ENCODE data around the gene ROR1.

DNA sequence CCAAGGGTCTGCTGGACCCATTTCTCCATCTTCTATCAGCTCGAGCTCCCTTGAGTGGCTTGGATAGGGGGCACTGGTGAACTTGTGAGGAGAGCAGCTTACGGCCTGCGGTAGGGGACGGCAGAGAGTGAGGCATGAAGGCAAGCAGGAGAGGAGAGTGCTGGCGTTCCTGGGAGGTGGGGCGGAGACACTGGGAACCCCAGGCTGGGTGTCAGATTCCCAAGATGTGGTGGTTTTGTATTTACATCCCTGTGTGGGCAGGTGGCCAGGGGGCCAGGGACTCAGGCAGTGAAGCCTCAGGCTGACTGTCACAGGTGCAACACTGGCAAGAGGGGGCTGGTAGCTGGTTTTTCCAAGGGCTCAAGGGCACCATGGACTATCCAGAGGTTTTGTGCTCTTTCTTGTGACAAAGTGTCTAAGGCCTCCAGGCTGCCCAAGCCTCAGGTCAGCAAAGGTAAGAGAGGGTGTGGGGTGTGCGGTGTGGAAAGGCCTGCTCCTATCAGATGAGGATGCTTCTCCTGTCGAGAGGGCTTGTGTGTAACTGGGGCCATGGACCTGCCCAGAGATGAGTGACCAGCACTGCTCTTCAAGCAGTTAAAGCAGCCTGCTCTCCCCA lies 45.1 kb upstream of the ROR1 start:
- TF ChIP-seq, protein P1, sequence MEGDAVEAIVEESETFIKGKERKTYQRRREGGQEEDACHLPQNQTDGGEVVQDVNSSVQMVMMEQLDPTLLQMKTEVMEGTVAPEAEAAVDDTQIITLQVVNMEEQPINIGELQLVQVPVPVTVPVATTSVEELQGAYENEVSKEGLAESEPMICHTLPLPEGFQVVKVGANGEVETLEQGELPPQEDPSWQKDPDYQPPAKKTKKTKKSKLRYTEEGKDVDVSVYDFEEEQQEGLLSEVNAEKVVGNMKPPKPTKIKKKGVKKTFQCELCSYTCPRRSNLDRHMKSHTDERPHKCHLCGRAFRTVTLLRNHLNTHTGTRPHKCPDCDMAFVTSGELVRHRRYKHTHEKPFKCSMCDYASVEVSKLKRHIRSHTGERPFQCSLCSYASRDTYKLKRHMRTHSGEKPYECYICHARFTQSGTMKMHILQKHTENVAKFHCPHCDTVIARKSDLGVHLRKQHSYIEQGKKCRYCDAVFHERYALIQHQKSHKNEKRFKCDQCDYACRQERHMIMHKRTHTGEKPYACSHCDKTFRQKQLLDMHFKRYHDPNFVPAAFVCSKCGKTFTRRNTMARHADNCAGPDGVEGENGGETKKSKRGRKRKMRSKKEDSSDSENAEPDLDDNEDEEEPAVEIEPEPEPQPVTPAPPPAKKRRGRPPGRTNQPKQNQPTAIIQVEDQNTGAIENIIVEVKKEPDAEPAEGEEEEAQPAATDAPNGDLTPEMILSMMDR (IDR thresholded peaks at IDR 0.05; ENCODE audit: extremely low read depth in 1 of 2, insufficient read depth in 1 of 2, low read depth in 1 of 2, low read length in 2 of 2): no peak
- no peak for TF ChIP-seq EZH2 (IDR thresholded peaks at IDR 0.05; ENCODE audit: borderline replicate concordance, low read depth, low read length, severe bottlenecking)
- TF ChIP-seq POLR2A (IDR thresholded peaks at IDR 0.05; ENCODE audit: low read depth, low read length): no peak
- TF ChIP-seq POLR2AphosphoS5 (IDR thresholded peaks at IDR 0.05; ENCODE audit: insufficient read depth, low read depth, low read length): no peak
- no peak for TF ChIP-seq MYC (IDR thresholded peaks at IDR 0.05; ENCODE audit: low read depth, low read length)

Data from endothelial cell of umbilical vein (primary cell).